ENCODE measurements around the gene CKAP5.

DNA sequence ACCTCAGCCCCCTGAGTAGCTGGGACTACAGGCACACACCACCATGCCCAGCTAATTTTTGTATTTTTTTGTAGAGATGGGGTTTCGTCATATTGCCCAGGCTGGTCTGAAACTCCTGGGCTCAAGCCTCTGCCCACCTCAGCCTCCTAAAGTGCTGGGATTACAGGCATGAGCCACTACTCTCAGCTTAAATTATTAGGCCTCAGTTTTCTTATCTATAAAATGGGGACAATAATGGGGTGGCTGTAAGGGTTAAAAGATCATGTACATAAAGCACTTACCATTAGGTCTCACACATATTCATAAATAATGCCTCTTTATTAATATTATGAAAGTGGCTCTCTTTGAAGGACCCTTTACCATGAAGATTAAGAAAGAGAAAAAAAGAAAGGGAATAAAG lies 31.5 kb upstream of the CKAP5 start:
- TF ChIP-seq, protein P1, sequence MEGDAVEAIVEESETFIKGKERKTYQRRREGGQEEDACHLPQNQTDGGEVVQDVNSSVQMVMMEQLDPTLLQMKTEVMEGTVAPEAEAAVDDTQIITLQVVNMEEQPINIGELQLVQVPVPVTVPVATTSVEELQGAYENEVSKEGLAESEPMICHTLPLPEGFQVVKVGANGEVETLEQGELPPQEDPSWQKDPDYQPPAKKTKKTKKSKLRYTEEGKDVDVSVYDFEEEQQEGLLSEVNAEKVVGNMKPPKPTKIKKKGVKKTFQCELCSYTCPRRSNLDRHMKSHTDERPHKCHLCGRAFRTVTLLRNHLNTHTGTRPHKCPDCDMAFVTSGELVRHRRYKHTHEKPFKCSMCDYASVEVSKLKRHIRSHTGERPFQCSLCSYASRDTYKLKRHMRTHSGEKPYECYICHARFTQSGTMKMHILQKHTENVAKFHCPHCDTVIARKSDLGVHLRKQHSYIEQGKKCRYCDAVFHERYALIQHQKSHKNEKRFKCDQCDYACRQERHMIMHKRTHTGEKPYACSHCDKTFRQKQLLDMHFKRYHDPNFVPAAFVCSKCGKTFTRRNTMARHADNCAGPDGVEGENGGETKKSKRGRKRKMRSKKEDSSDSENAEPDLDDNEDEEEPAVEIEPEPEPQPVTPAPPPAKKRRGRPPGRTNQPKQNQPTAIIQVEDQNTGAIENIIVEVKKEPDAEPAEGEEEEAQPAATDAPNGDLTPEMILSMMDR (conservative IDR thresholded peaks at IDR 0.05; ENCODE audit: low read depth in 2 of 2): no peak
- TF ChIP-seq CREB1 (CRISPR knock-in tag; IDR thresholded peaks at IDR 0.05; ENCODE audit: low read depth): no peak
- no peak for TF ChIP-seq NANOG (IDR thresholded peaks at IDR 0.05; ENCODE audit: borderline replicate concordance)
- no peak for TF ChIP-seq POLR2AphosphoS5 (IDR thresholded peaks at IDR 0.05; ENCODE audit: low read depth)
- TF ChIP-seq, protein P2, sequence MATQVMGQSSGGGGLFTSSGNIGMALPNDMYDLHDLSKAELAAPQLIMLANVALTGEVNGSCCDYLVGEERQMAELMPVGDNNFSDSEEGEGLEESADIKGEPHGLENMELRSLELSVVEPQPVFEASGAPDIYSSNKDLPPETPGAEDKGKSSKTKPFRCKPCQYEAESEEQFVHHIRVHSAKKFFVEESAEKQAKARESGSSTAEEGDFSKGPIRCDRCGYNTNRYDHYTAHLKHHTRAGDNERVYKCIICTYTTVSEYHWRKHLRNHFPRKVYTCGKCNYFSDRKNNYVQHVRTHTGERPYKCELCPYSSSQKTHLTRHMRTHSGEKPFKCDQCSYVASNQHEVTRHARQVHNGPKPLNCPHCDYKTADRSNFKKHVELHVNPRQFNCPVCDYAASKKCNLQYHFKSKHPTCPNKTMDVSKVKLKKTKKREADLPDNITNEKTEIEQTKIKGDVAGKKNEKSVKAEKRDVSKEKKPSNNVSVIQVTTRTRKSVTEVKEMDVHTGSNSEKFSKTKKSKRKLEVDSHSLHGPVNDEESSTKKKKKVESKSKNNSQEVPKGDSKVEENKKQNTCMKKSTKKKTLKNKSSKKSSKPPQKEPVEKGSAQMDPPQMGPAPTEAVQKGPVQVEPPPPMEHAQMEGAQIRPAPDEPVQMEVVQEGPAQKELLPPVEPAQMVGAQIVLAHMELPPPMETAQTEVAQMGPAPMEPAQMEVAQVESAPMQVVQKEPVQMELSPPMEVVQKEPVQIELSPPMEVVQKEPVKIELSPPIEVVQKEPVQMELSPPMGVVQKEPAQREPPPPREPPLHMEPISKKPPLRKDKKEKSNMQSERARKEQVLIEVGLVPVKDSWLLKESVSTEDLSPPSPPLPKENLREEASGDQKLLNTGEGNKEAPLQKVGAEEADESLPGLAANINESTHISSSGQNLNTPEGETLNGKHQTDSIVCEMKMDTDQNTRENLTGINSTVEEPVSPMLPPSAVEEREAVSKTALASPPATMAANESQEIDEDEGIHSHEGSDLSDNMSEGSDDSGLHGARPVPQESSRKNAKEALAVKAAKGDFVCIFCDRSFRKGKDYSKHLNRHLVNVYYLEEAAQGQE (IDR thresholded peaks at IDR 0.05; ENCODE audit: unreplicated experiment): no peak
- TF ChIP-seq, protein P3, sequence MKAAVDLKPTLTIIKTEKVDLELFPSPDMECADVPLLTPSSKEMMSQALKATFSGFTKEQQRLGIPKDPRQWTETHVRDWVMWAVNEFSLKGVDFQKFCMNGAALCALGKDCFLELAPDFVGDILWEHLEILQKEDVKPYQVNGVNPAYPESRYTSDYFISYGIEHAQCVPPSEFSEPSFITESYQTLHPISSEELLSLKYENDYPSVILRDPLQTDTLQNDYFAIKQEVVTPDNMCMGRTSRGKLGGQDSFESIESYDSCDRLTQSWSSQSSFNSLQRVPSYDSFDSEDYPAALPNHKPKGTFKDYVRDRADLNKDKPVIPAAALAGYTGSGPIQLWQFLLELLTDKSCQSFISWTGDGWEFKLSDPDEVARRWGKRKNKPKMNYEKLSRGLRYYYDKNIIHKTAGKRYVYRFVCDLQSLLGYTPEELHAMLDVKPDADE (IDR thresholded peaks at IDR 0.05): no peak
- TF ChIP-seq, protein P4, sequence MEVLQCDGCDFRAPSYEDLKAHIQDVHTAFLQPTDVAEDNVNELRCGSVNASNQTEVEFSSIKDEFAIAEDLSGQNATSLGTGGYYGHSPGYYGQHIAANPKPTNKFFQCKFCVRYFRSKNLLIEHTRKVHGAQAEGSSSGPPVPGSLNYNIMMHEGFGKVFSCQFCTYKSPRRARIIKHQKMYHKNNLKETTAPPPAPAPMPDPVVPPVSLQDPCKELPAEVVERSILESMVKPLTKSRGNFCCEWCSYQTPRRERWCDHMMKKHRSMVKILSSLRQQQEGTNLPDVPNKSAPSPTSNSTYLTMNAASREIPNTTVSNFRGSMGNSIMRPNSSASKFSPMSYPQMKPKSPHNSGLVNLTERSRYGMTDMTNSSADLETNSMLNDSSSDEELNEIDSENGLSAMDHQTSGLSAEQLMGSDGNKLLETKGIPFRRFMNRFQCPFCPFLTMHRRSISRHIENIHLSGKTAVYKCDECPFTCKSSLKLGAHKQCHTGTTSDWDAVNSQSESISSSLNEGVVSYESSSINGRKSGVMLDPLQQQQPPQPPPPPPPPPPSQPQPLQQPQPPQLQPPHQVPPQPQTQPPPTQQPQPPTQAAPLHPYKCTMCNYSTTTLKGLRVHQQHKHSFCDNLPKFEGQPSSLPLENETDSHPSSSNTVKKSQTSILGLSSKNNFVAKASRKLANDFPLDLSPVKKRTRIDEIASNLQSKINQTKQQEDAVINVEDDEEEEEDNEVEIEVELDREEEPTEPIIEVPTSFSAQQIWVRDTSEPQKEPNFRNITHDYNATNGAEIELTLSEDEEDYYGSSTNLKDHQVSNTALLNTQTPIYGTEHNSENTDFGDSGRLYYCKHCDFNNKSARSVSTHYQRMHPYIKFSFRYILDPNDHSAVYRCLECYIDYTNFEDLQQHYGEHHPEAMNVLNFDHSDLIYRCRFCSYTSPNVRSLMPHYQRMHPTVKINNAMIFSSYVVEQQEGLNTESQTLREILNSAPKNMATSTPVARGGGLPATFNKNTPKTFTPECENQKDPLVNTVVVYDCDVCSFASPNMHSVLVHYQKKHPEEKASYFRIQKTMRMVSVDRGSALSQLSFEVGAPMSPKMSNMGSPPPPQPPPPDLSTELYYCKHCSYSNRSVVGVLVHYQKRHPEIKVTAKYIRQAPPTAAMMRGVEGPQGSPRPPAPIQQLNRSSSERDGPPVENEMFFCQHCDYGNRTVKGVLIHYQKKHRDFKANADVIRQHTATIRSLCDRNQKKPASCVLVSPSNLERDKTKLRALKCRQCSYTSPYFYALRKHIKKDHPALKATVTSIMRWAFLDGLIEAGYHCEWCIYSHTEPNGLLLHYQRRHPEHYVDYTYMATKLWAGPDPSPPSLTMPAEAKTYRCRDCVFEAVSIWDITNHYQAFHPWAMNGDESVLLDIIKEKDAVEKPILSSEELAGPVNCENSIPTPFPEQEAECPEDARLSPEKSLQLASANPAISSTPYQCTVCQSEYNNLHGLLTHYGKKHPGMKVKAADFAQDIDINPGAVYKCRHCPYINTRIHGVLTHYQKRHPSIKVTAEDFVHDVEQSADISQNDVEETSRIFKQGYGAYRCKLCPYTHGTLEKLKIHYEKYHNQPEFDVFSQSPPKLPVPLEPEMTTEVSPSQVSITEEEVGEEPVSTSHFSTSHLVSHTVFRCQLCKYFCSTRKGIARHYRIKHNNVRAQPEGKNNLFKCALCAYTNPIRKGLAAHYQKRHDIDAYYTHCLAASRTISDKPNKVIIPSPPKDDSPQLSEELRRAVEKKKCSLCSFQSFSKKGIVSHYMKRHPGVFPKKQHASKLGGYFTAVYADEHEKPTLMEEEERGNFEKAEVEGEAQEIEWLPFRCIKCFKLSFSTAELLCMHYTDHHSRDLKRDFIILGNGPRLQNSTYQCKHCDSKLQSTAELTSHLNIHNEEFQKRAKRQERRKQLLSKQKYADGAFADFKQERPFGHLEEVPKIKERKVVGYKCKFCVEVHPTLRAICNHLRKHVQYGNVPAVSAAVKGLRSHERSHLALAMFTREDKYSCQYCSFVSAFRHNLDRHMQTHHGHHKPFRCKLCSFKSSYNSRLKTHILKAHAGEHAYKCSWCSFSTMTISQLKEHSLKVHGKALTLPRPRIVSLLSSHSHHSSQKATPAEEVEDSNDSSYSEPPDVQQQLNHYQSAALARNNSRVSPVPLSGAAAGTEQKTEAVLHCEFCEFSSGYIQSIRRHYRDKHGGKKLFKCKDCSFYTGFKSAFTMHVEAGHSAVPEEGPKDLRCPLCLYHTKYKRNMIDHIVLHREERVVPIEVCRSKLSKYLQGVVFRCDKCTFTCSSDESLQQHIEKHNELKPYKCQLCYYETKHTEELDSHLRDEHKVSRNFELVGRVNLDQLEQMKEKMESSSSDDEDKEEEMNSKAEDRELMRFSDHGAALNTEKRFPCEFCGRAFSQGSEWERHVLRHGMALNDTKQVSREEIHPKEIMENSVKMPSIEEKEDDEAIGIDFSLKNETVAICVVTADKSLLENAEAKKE (CRISPR knock-in tag; IDR thresholded peaks at IDR 0.05): no peak
- no peak for TF ChIP-seq JUNB (IDR thresholded peaks at IDR 0.05; ENCODE audit: unreplicated experiment)

All from GM23338 (cell line).